Measurements from ENCODE around the gene SLC2A4RG.

DNA sequence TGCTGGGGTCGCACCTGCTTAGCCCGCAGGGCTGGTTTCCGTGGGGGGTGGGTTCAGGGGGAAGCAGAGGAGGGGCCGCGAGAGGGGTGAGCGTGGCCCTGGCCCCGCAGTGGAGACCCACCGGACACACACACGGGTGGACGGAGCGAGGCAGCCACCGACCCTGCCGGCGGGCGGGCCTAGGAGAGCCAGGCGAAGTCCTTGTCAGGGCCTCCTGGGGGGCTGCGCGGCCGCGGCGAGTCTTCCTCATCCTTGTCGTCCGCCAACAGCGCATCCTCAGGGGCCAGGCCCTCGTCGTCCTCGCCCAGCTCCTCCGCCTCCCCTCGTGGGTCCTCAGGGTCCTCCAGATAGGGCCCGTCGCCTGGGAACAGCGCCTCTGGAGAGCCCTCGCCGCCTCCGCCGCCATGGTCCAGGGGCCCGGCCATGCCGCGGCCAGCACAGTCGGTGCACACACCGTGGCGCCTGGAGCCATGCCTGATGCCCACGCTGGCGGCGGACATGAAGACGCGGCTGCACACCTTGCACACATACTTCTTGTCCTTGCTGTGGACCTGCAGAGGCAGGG is 7.3 kb downstream of the SLC2A4RG start:
- TF ChIP-seq CTCF (IDR thresholded peaks at IDR 0.05; ENCODE audit: extremely low read depth in 1 of 2, insufficient read depth in 1 of 2, low read depth in 1 of 2, low read length in 2 of 2) (no peak), POLR2A (IDR thresholded peaks at IDR 0.05; ENCODE audit: low read depth, low read length) (no peak), JUN (IDR thresholded peaks at IDR 0.05; ENCODE audit: borderline replicate concordance, insufficient read depth, insufficient read length, low read depth) (no peak), MYC (IDR thresholded peaks at IDR 0.05; ENCODE audit: low read depth, low read length) (no peak), POLR2AphosphoS5 (IDR thresholded peaks at IDR 0.05; ENCODE audit: insufficient read depth, low read depth, low read length) (no peak), EZH2 (IDR thresholded peaks at IDR 0.05; ENCODE audit: borderline replicate concordance, low read depth, low read length, severe bottlenecking) (no peak), FOS (IDR thresholded peaks at IDR 0.05; ENCODE audit: borderline replicate concordance, insufficient read depth, low read length) (no peak), GATA2 (IDR thresholded peaks at IDR 0.05; ENCODE audit: insufficient read depth, insufficient read length, low read depth, low read length) (no peak)
- TF ChIP-seq, protein P1, sequence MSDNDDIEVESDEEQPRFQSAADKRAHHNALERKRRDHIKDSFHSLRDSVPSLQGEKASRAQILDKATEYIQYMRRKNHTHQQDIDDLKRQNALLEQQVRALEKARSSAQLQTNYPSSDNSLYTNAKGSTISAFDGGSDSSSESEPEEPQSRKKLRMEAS (IDR thresholded peaks at IDR 0.05; ENCODE audit: insufficient read depth, insufficient read length): no peak
